Ovary (tissue), 1 donor: ENCODE results near the gene ZNF839.

Source experiments
- EP300 ChIP-seq: sonication (generic); formaldehyde crosslinking; IDR thresholded peaks from one replicate; pipeline ENCODE4 v1.6.1; 2017; ENCODE audit warnings: antibody characterized with exemption
- POLR2A ChIP-seq: fragments of 450-650 bp; IDR thresholded peaks from one replicate; pipeline ENCODE4 v1.6.1; 2017; ENCODE audit warnings: antibody characterized with exemption, mild to moderate bottlenecking, moderate library complexity

DNA sequence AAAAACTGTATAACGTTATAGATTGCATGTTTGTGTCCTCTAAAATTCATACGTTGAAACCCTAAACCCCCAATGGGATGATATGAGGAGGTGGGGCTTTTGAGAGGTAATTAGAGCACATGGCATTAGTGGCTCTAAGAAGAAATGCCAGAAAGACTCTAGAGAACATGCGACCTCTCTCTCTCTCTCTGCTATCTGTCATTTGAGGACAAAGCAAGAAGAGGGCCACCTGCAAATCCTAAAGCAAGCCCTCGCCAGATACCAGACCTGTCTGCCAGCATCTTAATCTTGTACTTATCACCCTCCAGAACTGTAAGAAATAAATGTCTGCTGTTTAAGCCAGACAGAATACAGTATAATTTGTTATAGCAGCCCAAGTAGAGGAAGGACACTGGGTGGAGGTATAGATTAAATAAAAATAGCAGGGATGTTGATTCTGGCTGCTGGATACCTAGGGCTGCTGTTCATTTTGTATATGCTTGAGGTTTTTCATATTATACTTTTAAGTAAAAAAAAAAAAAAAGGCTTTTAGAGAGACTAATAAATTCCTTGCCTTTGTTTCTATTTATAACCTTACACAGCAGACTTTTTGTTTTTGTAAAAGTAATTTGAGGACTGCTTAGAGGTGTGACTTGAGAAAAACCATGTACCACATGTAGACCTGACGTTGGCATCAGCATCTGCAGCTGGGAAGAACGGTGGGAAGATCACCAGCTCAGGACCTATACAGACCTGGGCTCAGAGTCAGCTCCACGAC, 41.5 kb upstream of the ZNF839 start:
- TF ChIP-seq EP300 (no peak), POLR2A (no peak)
